H4 (cell line): ENCODE results near the gene KHDC4. TPM values are rescaled to one million over a fixed set of nuclear protein-coding genes. Genes with fewer than 3 reads are reported as not detected.

ENCODE experiments used
- DNase-seq: peaks from one replicate; pipeline ENCODE4 v3.0.0-alpha.2; 2015; ENCODE audit warnings: low spot score
- total RNA-seq: library from RNA; depleted of rRNA; stranded (reverse); fragments of >200 nt; shearing (Covaris generic); gene quantifications from 2 replicates; pipeline ENCODE4 v1.2.3, GENCODE V29; 2014

Gene KHDC4
- total RNA-seq, 1 experiment from 2014 or later, result 22.3 TPM

DNA sequence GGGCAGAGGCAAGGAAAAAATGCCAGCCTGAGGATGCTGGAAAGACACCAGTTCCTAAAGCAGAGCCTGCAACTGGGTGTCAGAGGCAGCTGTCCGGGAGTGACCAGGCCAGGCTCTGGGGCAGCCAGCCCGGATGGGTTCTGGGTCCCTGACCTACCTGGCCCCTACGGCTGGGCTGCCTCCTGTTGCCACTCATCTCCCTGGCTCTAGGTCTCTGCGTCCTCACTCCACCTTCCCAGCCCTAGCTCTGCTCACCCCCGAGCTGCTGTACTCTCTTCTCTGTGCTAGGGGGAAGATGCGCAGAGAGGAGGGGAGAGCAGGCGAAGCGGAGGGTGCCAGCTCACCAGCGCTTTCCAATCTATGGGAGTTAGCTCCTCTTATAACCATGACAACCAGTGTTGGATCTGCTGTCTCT lies 35.2 kb upstream of the KHDC4 start:
- no peak for DNase-seq

DNA sequence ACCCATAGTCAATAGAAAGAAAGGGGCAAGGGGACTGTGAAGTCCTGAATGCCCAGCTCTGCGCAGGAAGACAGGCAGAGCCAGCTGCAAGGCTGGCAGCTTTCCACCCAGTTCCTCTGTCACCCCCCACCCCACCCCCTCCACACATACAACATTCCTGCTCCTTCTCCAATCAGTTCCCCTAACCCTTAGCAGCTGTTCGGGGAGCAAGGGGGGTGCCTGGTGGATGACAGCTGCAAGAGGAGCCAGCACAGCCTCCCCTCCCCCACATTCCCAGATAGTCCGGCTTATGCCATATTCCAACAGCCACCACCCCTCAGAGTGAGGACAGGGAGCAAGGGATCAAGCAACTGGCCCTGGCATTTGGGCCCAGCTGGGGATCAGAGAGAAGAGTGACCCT lies 34.5 kb upstream of the KHDC4 start:
- no peak for DNase-seq

DNA sequence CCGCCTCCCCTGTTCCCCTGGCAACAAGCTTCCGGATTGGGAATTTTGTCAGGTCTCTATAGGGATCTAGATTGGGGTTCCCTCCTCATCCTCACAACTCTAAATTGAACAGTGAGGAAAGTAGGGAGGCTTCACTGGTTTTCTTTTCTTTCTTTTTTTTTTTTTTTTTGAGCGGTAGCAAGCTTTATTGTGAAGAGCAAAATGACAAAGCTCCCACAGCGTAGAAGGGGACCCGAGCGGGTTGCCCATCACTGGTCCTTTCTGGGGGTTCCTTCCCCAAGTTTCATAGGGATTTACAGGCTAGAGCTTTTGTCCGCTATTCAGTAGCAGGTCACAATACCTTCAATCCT lies 33.8 kb upstream of the KHDC4 start:
- DNase-seq, result no peak

DNA sequence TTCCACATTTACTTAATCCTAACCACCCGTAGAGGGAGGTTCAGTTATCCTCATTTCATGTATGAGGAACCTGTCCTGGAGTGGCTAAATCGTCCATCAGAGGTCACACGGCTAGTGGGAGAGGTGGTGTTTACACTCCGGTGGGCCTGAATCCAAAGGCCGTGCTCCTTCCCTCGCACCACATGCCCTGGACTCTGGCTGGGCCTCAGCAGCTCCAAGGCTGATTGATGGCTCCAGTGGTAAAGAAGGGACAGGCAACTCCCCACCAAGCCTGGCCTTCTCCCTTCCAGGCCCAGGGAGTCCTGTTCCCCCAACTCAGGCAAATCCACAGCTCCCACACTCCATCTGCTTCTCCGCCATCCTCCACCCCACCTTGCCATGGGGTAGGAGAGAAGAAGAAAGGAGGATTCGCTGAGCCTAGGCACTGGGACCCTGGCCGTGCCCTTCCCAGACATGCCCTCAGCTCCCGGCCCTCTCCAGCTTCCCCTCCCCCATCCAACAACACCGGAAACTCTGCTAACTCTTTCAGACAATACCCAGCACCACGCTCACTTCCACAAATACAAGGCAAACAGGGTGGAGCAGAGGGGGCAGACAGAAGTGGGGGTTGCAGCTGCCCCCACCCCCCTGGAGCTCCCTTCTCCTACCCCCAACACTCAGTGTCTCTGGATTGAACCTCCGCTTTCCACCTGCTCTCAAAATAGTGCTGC lies 33.3 kb upstream of the KHDC4 start:
- DNase-seq, result no peak

DNA sequence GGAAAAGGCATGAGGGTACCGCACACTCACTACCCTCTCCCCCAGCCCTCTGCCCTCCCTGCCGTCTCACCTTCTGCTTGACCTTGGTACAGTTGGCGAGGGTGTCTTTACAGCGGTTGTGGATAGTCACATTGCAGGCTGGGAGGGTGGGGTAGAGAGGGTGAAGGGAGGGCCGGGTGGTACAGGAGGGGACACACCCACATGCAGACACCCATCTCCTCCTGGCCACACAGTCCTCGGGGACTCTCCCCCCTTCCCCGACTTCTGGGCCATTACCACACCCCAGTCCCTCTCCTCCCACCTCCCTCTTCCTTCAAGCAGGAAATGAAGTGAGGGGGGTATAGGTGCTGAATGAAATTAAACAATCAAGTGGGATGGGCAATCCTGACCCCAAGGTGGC lies 32.5 kb upstream of the KHDC4 start:
- DNase-seq, result no peak

DNA sequence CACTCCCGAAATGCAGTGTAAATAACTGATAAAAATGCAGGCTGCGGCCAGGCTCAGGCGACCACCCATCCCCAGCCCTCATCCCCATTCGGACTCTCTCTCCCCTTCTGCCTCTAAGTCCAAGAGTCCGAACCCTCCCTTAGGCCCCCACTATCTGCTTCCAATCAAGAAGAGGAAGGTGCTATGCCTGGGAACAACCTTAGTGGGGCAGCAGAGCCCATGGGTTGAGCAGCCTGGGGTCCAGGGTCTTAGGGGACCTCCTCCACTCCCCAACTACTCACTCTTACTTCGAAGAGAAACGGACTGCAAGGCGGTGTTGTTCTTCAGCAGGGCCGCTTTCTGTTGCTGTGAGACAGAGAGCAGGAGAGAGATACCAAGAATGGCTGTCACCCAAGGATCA lies 31.9 kb upstream of the KHDC4 start:
- DNase-seq, result no peak

DNA sequence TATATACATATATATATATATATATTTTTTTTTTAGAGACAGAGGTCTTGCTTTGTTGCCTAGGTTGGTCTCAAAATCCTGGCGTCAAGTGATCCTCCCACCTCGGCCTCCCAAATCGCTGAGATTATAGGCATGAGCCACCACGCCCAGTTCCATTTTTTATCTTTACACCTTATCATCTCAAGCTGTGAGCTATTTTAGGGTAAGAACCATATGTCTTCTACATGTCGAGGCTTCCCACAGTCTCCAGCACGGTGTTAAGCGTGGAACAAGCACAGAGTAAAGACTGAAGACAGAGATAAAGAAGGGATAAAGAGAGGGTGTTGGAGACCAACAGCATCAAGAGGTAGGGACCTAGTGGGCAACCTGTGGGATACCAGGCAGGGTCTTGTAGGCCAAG lies 30.0 kb upstream of the KHDC4 start:
- no peak for DNase-seq

DNA sequence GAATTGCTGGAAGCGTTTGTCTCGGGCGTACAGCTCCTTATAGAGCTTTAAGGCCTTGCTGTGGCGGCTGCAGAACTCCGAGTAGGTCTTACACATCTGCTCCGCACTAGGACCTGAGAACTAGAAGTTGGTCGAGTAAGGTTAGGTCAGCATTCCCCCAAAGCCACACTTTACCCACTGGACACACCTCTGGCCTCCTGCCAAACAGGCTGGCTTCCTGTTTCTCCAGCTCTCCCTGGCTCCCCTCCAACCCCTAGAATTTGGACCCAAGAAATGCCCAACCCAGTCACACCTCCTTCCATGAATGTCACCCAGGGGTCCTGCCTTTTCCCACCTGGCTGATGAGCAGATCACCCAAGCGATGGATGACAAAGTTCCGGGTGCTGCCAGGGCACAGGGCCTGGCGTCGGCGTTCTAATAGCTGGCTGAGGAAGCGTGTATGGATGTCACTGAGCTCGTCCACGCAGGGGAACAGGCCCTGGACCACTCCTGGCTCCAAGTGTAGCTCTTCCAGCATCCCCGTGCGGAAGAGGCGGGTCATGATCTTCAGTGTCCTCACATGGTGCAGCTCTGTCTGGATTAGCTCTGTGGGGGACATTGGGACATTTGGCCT lies 28.5 kb upstream of the KHDC4 start:
- DNase-seq, result no peak

DNA sequence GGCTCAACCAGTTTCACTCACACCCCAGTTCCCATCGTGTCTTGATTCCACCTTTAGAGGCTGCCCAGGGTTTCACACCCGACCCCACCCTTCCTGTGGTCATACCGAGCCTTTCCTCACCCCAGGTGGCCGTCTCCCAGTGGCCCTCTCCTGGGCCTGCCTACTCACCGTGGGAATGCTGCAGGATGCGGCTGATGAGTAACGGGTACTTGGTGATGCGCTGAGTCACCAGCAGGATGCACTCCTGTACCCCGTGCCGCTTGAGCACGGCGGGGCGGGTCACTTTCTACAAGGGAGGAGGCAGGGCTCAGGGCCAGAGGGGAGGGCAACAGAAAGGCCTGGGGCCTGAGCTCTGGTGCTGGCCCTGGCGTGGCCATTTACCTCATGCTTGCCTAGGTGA lies 27.7 kb upstream of the KHDC4 start:
- DNase-seq, result peak; percentile 98

DNA sequence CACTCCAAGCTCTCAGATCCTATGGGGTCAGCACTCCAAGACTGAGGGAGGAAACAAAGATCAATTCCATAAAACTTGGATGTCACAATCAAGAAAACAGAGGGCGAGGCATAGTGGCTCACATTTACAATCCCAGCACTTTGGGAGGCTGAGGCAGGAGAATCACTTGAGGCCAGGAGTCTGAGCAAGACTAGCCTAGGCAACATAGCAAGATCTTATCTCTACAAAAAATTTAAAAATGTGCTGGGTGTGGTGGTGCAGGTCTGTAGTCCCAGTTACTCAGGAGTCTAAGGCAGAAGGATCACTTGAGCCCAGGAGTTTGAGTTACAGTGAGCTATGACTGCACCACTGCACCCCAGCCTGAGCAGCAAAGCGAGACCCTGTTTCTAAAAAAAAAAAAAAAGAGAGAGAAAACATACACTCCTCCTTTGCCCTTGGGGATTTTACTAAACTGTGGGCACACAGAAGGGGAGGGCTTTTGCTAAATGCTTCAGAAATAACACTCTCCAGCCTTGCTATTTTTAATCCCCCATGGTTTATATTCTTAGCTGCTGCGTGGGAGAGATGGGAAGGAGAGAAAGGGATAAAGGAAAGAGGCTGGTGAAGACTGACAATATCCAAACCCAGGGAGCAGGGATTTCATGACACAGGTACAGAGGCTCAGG lies 26.0 kb upstream of the KHDC4 start:
- no peak for DNase-seq

DNA sequence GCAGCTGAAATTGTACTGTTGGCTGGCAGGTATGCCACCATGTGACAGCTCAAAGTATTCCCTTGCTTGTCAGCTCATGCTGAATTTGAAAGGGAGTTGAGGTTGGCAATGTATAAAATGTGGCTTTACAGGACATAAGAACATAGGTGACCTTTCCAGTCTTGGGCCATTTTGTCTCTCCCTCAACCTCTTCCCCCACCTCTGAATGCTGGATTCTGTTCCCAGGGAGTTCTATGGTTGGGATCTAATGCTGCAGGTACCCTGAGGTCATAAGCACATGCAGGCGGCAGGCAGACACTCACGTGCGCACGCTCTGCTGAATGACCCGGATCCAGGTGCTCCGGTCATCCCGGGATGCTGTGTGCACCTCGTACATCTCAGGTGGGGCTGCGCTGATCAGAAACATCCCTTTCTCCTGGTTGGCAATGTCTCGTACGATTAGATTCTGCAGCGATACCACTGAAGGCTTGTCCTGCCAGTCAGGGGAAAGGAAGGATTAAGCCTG lies 23.2 kb upstream of the KHDC4 start:
- DNase-seq, result no peak

DNA sequence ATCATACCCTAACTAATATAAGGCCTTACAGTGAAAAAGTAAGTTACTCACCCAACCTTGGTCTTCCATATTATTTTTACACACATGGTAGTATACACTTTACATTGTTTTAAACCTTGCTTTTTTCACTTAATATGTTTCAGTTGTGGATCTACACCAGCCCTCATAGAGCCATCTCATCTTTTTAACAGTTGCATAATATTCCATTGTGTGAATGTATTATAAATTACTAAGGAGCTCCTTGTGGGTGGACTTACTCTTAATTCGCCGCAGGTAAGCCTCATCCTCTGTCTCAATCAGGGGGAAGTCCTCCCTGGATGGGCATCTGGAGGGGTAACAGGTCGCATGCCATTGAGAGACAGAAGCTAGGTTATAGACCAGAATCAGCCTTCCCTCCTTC lies 20.4 kb upstream of the KHDC4 start:
- DNase-seq, result no peak

DNA sequence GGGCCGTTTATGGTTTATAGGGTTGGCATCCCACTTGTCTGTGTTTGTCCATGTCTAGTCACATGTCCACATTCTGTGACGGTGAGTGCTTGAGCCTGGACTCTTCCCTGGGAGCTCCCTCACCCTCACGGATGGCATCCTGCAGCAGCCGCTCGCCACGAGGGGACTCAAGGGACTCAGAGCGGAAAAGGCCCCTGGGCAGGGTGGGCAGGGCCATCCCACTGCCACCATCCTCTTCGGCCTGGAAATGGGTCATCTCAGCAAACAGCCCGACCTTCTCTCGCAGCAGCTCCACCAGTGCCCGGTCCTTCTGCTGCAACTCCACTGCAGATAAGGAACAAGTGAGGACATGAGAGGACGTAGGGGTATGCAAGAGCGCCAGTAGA lies 18.3 kb upstream of the KHDC4 start:
- no peak for DNase-seq

DNA sequence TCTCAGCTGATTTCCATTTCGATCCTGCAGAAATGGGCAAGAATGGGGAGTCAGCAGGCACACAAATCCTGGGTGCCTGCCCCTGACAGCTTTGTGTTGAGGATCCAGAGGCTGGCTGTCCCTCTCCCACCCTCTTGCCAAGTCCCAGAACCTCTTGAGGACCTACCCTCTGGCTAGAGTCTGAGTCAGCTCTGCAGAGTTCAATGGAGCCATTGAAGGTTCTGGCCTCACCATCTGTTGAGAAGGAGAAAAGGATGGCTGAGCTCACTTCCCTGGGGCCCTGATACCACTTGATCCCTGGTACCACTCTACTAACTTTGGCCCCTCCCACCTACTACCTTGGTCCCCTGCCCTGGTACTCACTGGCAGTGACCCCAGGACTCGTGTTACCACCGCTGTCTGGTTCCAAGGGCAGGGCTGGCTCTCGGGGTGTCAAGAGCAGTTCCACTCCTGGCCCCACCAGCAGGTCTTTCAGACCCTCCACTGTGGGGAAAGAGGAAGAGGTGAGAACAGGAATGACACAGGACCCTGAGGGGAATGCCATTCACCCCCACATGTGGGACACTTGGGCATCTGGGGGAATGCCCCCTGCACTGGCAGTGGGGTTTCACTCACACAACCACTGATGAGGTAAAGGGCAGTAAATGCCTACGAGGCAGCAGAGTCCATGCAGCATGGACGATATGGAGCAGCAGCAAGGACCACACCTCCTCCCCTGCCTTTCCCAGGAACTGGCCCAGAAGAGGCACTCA lies 17.7 kb upstream of the KHDC4 start:
- no peak for DNase-seq

DNA sequence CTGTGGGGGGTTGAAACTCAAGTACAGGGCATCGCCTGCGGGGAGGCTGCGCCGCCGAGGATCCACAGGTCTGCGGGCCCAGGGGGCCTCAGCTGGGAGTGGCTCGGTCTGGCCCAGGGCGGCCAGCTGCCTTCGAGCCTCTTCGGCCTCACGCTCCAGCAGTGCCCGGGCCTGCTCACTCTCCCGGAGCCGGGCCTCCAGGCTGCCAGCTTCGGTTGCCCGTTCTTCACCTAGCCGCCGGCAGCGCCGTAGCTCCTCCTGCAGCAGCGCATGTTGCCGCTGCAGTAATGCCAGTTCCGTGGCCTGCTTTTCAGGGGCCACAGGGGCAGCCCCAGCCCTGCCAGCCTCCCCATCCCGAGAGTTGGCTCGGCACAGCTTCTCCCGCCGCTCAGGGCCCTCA lies 16.6 kb upstream of the KHDC4 start:
- DNase-seq, result no peak

DNA sequence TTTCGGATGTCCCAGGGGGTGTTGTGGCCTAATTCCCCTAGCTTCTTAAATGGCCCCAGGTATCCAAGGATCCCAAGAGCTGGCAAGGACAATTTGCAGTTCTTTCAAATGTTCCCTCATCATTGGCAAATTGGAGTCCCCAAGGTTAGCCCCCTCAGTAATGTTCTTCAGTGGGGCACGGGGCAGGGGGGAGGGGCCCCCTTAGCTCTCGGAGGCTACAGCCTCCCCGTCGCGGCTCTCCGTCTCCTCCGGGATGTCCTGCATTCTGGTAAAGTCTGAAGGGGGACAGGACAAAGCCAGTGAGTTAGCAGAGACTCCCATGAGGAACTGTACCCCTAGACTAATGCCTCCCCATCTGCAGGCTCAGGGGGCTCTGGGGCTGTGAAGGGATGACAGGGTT lies 13.5 kb upstream of the KHDC4 start:
- no peak for DNase-seq

DNA sequence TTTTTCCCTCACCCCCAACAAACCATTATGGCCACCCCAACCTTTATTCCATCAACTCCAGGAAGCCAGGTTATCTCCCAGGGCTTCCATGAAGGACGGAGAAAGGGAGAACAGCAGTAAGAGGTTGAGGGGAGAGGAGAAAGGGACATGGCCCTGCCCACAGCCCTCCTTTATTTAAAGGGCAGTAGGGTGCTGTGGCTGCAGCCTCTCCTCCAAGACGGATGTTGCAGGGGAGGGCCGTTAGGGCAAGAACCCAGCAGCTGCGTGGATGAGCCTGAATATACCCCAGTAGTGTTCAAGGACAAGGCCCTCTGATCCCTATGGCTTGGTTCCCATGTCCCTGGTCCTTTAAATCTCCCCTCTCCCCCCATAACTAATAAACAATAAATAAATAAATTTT lies 13.1 kb upstream of the KHDC4 start:
- no peak for DNase-seq

DNA sequence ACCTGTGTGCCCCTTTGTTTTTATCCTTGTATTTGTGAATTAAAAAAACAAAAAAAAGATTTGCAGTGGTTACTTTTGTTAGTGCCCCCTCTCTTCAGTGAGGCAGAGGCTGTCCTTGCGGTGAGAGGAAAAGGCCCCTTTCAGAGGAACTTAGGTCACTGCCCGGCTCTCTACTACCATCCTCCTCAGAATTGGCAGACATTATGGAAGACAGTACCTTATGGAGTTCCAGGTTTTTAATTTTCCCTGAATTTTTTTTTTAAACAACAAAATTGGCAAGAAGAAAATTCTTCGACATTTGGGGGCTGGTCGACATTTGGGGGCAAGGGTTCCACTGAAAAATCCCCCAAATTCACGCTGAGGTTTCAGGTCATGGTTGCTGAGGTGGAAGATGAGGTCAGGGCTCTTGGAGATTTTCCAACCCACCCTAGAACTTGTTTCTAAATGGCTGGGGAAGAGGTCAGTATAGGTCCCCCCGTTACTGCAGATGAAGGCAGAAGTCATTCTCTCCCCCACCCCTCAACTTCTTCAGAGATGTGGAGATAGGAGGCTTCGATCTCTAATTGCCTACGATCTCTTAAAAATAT lies 12.5 kb upstream of the KHDC4 start:
- DNase-seq, result no peak

DNA sequence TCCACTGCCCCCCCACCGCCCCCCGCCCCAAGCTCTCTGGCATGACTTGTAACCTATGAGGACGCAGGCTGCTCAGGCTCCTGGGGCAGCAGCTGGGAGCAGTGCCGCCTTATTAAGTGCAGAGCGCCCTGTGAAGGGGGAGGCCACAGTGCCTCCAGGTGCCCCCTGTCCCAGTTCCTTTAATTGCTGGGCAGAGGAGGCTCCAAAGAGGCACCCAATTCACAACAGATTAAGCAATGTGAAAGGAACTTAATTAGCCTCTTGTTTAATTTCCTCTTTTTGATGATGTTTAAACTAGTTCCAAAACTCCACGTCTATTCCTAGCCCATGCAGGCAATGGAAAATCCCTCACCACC lies 10.2 kb upstream of the KHDC4 start:
- no peak for DNase-seq

DNA sequence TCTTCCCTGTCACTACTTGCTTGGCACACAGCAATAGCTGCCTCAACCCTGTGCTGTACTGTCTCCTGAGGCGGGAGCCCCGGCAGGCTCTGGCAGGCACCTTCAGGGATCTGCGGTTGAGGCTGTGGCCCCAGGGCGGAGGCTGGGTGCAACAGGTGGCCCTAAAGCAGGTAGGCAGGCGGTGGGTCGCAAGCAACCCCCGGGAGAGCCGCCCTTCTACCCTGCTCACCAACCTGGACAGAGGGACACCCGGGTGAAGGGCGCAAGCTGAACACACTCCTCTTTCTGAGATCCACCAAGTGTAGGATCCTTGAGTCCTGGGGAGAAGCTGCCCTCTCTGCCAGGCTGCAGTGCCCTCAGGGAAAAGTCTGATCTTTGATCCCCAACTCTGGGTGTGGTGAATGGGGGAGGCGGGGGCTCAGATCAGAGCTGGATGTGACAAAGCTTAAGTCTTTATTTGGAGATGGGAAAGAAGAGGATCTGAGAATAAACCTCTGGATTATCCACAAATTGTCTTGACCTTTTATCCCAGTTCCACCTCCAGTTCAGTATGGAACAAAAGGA lies 8.4 kb upstream of the KHDC4 start:
- no peak for DNase-seq

DNA sequence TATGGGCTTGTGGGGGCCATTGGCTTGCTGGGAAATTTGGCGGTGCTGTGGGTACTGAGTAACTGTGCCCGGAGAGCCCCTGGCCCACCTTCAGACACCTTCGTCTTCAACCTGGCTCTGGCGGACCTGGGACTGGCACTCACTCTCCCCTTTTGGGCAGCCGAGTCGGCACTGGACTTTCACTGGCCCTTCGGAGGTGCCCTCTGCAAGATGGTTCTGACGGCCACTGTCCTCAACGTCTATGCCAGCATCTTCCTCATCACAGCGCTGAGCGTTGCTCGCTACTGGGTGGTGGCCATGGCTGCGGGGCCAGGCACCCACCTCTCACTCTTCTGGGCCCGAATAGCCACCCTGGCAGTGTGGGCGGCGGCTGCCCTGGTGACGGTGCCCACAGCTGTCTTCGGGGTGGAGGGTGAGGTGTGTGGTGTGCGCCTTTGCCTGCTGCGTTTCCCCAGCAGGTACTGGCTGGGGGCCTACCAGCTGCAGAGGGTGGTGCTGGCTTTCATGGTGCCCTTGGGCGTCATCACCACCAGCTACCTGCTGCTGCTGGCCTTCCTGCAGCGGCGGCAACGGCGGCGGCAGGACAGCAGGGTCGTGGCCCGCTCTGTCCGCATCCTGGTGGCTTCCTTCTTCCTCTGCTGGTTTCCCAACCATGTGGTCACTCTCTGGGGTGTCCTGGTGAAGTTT lies 7.8 kb upstream of the KHDC4 start:
- DNase-seq, result no peak
